Cardiac fibroblast (primary cell): ENCODE measurements around the gene BRSK1.

Experiments used
- DNase-seq, 2 donors: peaks; one replicate each; pipeline versions ENCODE4 v3.0.0 to v3.0.0-alpha.2; 2010; ENCODE audit warnings: low read depth in 2 of 2
- H3K4me3 ChIP-seq, 2 donors: replicated peaks in 1 of 2; 1 replicate in 1 of 2; 2 replicates in 1 of 2; pipeline ENCODE4 v1.5.1; 2011; ENCODE audit warnings: low read depth in 2 of 2, low read length in 2 of 2, mild to moderate bottlenecking in 2 of 2, moderate library complexity in 1 of 2
- TF ChIP-seq, protein P1 (sequence below): IDR thresholded peaks from one replicate; pipeline ENCODE4 v1.5.1; 2011; ENCODE audit warnings: low read depth, mild to moderate bottlenecking, low read length, inconsistent platforms

Gene BRSK1

DNA sequence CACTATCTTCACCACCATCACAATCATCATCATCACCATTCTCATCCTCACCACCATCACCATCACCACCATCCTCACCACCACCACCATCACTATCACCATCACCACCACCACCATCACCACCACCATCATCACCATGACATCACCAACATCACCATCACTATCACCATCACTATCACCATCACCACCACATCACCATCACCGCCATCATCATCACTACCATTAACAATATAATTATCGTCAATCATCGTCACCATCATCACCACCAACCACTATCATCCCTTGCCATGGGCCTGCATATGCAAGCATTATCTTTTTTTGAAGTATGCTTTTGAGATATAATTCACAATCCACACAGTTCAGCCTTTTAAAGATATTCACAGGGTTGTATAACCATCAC, 17.4 kb upstream of the BRSK1 start:
- TF ChIP-seq, protein P1, sequence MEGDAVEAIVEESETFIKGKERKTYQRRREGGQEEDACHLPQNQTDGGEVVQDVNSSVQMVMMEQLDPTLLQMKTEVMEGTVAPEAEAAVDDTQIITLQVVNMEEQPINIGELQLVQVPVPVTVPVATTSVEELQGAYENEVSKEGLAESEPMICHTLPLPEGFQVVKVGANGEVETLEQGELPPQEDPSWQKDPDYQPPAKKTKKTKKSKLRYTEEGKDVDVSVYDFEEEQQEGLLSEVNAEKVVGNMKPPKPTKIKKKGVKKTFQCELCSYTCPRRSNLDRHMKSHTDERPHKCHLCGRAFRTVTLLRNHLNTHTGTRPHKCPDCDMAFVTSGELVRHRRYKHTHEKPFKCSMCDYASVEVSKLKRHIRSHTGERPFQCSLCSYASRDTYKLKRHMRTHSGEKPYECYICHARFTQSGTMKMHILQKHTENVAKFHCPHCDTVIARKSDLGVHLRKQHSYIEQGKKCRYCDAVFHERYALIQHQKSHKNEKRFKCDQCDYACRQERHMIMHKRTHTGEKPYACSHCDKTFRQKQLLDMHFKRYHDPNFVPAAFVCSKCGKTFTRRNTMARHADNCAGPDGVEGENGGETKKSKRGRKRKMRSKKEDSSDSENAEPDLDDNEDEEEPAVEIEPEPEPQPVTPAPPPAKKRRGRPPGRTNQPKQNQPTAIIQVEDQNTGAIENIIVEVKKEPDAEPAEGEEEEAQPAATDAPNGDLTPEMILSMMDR: no peak
- no peak overlapping the region for H3K4me3 ChIP-seq
- no peak for DNase-seq

DNA sequence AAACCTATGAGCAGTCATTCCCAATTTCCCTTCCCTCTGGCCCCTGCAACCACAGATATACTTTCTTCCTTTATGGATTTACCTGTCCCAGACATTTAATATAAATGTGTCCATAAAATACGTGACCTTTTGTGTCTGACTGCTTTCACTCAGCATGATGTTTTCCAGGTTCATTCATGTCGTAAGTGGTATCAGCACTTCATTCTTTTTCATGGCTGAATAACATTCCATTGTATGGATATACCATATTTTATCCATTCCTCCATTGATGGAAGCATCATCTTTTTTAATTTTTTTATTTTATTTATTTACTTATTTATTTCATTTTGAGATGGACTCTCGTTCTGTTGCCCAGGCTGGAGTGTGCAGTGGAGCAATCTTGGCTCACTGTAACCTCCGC, 17.0 kb upstream of the BRSK1 start:
- no peak for DNase-seq
- no peak overlapping the region for H3K4me3 ChIP-seq
- TF ChIP-seq, protein P1: no peak

DNA sequence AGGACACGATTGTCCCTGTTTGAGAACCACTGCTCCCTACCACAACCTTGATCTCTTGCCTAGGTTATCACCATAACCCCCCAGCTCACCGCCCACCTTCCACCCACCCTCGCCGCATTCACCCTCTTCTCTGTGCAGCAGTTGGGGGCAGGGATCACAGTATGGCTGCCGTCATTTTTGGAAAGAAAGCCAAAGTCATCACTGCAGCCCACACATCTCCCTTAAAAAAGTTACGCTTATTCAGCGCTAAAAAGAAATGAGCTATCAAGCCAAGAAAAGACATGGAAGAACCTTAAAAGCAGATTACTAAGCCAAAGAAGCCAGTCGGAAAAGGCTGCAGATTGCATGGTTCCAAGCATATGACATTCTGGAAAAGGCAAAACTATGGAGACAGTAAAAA, 14.5 kb upstream of the BRSK1 start:
- TF ChIP-seq, protein P1: no peak
- H3K4me3 ChIP-seq: no peak overlapping the region
- no peak for DNase-seq

DNA sequence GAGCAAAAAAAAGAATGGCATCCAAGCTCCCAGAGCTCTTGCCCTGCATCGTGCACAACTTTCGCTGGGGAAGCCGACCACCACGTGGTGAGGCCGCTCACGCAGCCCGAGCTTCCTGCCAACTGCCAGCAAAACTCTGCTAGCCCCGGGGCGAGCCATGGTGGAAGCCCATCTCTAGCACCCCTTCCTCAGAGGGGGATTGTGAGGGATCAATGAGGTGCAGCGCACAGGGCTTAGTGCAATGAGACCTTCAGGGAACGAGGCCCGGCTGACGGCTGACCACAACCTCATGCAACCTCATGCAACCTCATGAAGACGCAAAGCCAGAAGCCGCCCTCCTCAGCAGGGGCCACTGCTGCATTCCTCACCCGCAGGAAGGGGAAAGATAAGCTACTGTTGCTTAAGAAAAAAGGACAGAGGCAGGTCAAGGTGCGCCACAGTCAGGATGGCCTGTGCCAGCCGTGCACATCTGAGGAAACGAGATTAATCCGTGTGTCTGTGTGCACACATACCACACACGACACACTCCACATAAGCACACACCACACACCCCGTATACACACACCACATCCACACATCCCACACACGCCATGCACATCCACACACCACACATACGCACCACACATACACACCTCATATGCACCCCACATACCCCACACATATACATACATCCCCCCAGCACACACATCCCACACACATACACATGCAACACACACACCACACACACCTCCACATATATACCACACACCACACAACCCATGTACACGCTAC, 13.4 kb upstream of the BRSK1 start:
- DNase-seq: no peak
- H3K4me3 ChIP-seq: no peak overlapping the region
- TF ChIP-seq, protein P1: no peak

DNA sequence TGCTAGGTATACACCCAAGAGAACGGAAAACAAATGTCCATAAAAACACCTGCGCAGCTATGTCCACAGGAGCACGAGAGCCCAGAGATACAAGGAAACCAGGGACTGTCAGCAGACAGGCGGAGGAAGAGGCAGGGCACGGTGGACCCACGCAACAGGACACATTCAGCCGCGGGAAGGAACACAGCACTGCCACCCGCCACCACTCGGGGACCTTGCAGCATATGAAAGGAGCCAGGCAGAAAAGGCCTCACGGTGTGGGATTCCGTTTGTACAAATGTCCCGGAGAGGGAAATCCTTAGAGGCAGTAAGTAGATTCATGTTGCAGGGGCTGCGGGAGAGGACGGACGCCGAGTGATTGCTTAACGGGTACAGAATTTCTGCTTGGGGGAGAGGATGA, 11.7 kb upstream of the BRSK1 start:
- TF ChIP-seq, protein P1: no peak
- DNase-seq: no peak
- no peak overlapping the region for H3K4me3 ChIP-seq

- no peak for DNase-seq
- TF ChIP-seq, protein P1: no peak
- no peak overlapping the region for H3K4me3 ChIP-seq
Observed at GRCh38 chr19:55273978-55274707, 9.7 kb upstream of the BRSK1 start.
